Measurements from ENCODE around the gene RGS3.

Gene RGS3

DNA sequence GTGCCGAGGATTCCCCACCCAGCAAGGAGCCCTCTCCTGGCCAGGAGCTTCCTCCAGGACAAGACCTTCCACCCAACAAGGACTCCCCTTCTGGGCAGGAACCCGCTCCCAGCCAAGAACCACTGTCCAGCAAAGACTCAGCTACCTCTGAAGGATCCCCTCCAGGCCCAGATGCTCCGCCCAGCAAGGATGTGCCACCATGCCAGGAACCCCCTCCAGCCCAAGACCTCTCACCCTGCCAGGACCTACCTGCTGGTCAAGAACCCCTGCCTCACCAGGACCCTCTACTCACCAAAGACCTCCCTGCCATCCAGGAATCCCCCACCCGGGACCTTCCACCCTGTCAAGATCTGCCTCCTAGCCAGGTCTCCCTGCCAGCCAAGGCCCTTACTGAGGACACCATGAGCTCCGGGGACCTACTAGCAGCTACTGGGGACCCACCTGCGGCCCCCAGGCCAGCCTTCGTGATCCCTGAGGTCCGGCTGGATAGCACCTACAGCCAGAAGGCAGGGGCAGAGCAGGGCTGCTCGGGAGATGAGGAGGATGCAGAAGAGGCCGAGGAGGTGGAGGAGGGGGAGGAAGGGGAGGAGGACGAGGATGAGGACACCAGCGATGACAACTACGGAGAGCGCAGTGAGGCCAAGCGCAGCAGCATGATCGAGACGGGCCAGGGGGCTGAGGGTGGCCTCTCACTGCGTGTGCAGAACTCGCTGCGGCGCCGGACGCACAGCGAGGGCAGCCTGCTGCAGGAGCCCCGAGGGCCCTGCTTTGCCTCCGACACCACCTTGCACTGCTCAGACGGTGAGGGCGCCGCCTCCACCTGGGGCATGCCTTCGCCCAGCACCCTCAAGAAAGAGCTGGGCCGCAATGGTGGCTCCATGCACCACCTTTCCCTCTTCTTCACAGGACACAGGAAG lies 120.2 kb downstream of the RGS3 start:
- Histone ChIP-seq H3K27ac (replicated peaks) (no peak overlapping the region), H3K27me3 (ENCODE audit: insufficient read depth, poor library complexity, severe bottlenecking) (no peaks in the 10 kb centered on the region), H3K4me3 (replicated peaks; ENCODE audit: insufficient read depth, low read length) (no peak overlapping the region)
- no peak for DNase-seq (ENCODE audit: low read depth in 1 of 2, low spot score in 1 of 2)
- no peak for TF ChIP-seq GABPA (IDR thresholded peaks at IDR 0.05; ENCODE audit: low read depth)
- no peak for TF ChIP-seq SPI1 (IDR thresholded peaks at IDR 0.05; ENCODE audit: borderline replicate concordance, low read depth)
- no peak for TF ChIP-seq POLR2AphosphoS5 (IDR thresholded peaks at IDR 0.05; ENCODE audit: low read depth)
- no peak for TF ChIP-seq CTCF (IDR thresholded peaks at IDR 0.05; ENCODE audit: insufficient read depth, low read length)
- no peak for TF ChIP-seq REST (IDR thresholded peaks at IDR 0.05; ENCODE audit: insufficient replicate concordance, low read depth)

GRCh38 chr9:113584428-113585084 lies 121.0 kb downstream of the RGS3 start:
- Histone ChIP-seq H3K27me3 (ENCODE audit: insufficient read depth, poor library complexity, severe bottlenecking) (no peaks in the 10 kb centered on the region), H3K4me3 (replicated peaks; ENCODE audit: insufficient read depth, low read length) (no peak overlapping the region), H3K27ac (replicated peaks) (no peak overlapping the region)
- no peak for DNase-seq (ENCODE audit: low read depth in 1 of 2, low spot score in 1 of 2)
- TF ChIP-seq CTCF (IDR thresholded peaks at IDR 0.05; ENCODE audit: insufficient read depth, low read length) (no peak), GABPA (IDR thresholded peaks at IDR 0.05; ENCODE audit: low read depth) (no peak), REST (IDR thresholded peaks at IDR 0.05; ENCODE audit: insufficient replicate concordance, low read depth) (no peak), POLR2AphosphoS5 (IDR thresholded peaks at IDR 0.05; ENCODE audit: low read depth) (no peak), SPI1 (IDR thresholded peaks at IDR 0.05; ENCODE audit: borderline replicate concordance, low read depth) (no peak)

DNA sequence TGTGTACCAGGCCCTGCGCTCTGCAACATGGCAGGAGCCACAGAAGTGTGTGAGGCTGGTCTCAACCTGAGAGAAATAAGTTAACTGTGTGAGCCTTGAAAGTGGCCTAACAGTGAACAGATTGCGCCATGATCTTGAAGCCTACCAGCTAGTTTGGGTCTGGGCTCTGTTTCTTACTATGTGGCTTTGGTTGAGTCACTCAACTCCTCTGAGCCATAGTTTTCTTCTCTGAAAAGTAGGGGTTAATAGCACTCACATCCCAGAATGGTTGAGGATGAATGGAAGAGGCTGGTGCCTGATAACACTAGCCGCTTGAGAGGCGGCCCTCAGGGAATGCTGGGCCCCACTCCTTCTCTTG lies 121.5 kb downstream of the RGS3 start:
- H3K4me3 ChIP-seq (replicated peaks; ENCODE audit: insufficient read depth, low read length), result no peak overlapping the region
- H3K27me3 ChIP-seq (ENCODE audit: insufficient read depth, poor library complexity, severe bottlenecking), result no peaks in the 10 kb centered on the region
- DNase-seq (ENCODE audit: low read depth in 1 of 2, low spot score in 1 of 2), result no peak
- no peak for TF ChIP-seq POLR2AphosphoS5 (IDR thresholded peaks at IDR 0.05; ENCODE audit: low read depth)
- TF ChIP-seq CTCF (IDR thresholded peaks at IDR 0.05; ENCODE audit: insufficient read depth, low read length), result no peak
- no peak overlapping the region for H3K27ac ChIP-seq (replicated peaks)
